ENCODE measurements around the gene SLC25A33.

SLC25A33 gene

GRCh38 chr1:9594471-9595155 lies 55.3 kb downstream of the SLC25A33 start:
- in situ Hi-C loops (cut with HindIII; ENCODE audit: low sequenced_read_pairs), result no loop called here
- TF ChIP-seq CTCF (IDR thresholded peaks at IDR 0.05; ENCODE audit: low read depth, low read length), result no peak
- no peak for DNase-seq (ENCODE audit: low read depth, low spot score)
- H3K4me3 ChIP-seq (ENCODE audit: low read depth, low read length), result no peak overlapping the region

GRCh38 chr1:9595156-9595967 lies 56.1 kb downstream of the SLC25A33 start:
- in situ Hi-C loops (cut with HindIII; ENCODE audit: low sequenced_read_pairs), result no loop called here
- H3K4me3 ChIP-seq (ENCODE audit: low read depth, low read length), result no peak overlapping the region
- no peak for DNase-seq (ENCODE audit: low read depth, low spot score)
- no peak for TF ChIP-seq CTCF (IDR thresholded peaks at IDR 0.05; ENCODE audit: low read depth, low read length)

GRCh38 chr1:9595968-9596340 lies 56.7 kb downstream of the SLC25A33 start:
- no peak for DNase-seq (ENCODE audit: low read depth, low spot score)
- TF ChIP-seq CTCF (IDR thresholded peaks at IDR 0.05; ENCODE audit: low read depth, low read length), result no peak
- H3K4me3 ChIP-seq (ENCODE audit: low read depth, low read length), result no peak overlapping the region
- in situ Hi-C loops (cut with HindIII; ENCODE audit: low sequenced_read_pairs), result no loop called here

GRCh38 chr1:9596415-9597123 lies 57.3 kb downstream of the SLC25A33 start:
- TF ChIP-seq CTCF (IDR thresholded peaks at IDR 0.05; ENCODE audit: low read depth, low read length), result no peak
- in situ Hi-C loops (cut with HindIII; ENCODE audit: low sequenced_read_pairs), result no loop called here
- H3K4me3 ChIP-seq (ENCODE audit: low read depth, low read length), result no peak overlapping the region
- no peak for DNase-seq (ENCODE audit: low read depth, low spot score)

GRCh38 chr1:9597361-9598315 lies 58.4 kb downstream of the SLC25A33 start:
- TF ChIP-seq CTCF (IDR thresholded peaks at IDR 0.05; ENCODE audit: low read depth, low read length), result no peak
- in situ Hi-C loops (cut with HindIII; ENCODE audit: low sequenced_read_pairs), result no loop called here
- H3K4me3 ChIP-seq (ENCODE audit: low read depth, low read length), result no peak overlapping the region
- DNase-seq (ENCODE audit: low read depth, low spot score), result no peak

GRCh38 chr1:9598316-9598700 lies 59.0 kb downstream of the SLC25A33 start:
- no peak for DNase-seq (ENCODE audit: low read depth, low spot score)
- no peak for TF ChIP-seq CTCF (IDR thresholded peaks at IDR 0.05; ENCODE audit: low read depth, low read length)
- H3K4me3 ChIP-seq (ENCODE audit: low read depth, low read length), result no peak overlapping the region
- in situ Hi-C loops (cut with HindIII; ENCODE audit: low sequenced_read_pairs), result no loop called here

Measured in astrocyte of the spinal cord (primary cell).